GM21526 (cell line): ENCODE measurements around the gene COQ2.
"Not testable (repeated sequence)": the region's sequence is repeated elsewhere in the genome, so short reads cannot be mapped to it uniquely, and the experiment has no call there.

Experiments used
- ATAC-seq: cut with Tn5 transposase; IDR thresholded peaks from one replicate; pipeline ENCODE4 v1.9.1; 2021; ENCODE audit warnings: moderate library complexity; ENCODE audit not compliant: unreplicated experiment, low FRiP score

Gene COQ2

GRCh38 chr4:83251447-83251830, 33.2 kb downstream of the COQ2 start:
- ATAC-seq = no peak

GRCh38 chr4:83250687-83251446, 33.7 kb downstream of the COQ2 start:
- no peak for ATAC-seq

GRCh38 chr4:83248486-83248885, 36.1 kb downstream of the COQ2 start:
- ATAC-seq = no peak

DNA sequence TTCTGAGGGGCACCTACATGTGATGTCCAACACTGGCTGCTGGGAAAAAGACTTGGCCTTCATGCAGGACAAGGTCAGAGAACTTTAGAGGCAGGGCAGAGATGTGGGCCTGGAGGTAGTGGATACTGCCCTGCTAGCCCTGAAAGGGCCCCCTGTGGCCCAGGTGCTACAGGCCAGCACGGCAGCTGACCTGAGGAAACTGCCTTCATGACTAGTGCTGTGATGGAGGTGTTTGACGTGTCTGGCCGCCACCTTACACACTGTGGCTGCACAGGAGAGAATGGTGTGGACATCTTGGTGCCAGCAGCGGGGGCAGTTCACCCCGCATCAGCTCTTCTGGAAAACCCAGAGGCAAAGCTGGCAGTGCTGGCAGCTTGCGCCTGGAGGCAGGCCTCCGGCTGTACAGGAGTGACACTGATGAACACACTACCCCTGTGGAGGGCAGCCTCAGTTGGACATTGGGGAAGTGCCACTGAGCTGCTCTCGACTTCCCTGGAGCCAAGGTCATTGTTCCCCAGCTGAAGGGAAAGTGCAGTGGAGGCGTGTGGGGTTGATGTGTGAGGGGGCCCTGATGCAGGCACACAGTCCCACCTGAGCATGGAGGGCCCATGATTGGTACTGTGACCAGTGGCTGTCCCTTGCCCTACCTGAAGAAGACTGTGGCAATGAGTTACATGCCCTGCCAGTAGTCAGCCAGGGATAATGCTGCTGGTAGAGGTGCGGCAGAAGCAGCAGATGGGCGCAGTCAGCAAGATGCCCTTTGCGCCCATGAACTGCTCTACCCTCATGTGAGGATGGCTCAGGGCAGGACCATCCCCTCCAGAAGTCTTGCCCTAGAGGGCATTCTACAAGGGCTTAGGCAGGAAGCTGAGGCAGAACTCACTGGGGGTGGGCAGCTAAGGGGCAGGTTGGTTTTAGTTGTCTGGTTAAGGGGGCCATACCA, 36.9 kb downstream of the COQ2 start:
- ATAC-seq = no peak

- ATAC-seq = no peak
These were observed 43.5 kb downstream of the COQ2 start for GRCh38 chr4:83241132-83241531.

DNA sequence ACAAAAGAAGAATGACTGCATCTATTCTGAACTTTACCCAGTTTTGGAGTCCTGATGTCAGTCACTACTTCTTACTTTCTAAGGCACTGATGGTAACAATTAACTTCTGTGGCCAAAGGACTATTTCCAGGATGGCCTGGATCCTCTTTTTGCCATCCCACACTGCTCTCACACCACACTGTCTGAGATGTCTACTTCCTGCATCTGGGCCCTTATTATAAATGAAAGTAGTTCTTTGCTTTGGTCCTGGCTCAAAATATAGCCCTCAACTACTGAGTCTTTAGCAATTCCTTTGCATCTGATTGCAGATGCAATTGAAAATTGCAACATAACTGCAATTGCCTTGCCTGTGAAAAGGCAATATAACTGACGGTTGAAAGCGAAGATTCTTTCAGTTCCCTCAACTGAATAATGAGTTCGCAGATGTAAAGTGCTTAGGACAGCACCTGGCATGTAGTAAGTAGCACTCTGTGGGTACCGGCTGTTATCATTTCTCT, 44.2 kb downstream of the COQ2 start:
- peak; percentile 85 for ATAC-seq

DNA sequence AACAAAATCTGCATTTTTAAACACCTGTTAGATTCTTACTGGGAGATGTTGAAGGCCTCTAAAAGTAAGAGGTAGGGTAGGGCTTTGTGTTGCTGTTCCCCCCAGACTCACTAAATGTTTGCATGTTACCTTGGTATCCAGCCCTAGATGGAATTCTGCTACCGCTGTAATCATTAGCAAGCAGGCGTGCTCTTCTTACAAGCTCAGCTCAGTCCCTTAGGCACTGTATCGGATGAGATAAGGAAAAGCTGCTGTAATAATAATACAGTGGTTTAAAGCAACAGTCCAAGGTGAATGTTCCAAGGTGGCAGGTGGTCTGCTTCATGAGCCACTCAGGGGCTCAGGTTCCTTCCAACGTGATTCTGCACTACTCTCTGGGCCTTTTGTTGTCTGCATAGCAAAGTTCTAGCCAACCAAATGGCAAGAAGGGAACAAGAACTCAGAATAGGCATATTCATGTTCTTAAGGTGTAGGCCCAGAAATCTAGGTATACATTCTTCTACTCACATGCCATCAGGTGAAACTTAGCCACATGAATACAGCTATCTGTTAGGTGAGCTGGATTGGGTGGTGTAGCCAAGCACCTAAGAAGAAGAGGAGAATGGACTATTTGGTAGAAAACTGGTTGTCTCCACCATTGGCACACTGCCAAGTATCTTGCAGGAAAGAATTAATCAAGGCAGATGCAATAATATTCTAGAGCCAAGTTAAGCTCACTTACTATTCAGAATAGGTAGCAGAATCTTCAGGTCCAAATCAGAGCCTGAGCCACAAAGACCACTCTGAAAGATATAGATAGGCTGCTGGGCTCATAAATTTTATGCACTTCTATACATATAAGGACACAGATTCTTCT, 46.0 kb downstream of the COQ2 start:
- ATAC-seq = no peak

DNA sequence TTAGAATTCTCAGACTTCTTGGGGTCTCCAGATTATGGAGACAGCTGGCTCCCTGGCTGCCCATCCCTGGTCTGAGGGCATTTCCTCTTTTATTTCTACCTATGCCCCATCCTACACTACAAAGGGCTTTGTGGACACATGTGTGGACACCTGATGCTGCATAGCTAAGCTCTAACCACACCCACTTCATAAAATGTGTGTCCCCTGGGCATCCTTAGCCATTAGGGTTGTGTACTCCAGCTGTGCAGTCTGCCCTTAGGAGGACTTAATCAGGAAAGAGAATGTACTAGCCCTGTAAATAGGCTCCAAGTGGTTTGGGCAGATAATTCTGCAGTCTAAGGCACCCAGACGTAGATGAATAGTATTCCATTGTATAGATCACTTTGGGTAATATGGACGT, 47.0 kb downstream of the COQ2 start:
- no peak for ATAC-seq

DNA sequence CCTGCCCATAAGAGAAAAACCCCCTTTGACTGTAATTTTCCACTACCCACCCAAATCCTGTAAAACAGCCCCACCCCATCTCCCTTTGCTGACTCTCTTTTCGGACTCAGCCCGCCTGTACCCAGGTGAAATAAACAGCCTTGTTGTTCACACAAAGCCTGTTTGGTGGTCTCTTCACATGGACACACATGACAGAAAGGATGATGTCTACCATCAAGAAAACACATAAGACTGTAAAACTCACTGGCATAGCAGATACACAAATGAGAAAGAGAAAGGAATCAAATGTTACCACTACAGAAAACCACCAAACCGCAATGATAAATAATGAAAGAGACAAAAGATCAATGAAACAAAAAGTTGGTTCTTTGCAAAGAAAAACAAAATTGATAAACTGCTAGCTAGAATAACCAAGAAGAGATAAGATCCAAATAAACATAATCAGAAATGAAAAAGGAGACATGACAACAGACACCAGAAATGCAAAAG, 48.9 kb downstream of the COQ2 start:
- ATAC-seq = not testable (repeated sequence)

- ATAC-seq = no peak
These were observed 49.5 kb downstream of the COQ2 start for GRCh38 chr4:83234902-83235644.

DNA sequence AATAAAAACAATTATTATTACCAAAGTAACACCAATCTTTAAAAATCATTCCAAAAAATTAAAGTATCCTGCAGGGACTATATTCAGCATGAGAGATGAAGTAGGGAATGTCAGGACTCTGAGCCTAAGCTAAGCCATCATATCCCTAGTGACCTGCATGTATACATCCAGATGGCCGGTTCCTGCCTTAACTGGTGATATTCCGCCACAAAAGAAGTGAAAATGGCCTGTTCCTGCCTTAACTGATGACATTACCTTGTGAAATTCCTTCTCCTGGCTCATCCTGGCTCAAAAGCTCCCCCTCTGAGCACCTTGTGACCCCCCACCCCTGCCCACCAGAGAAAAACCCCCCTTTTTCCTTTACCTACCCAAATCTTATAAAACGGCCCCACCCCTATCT, 50.2 kb downstream of the COQ2 start:
- ATAC-seq = not testable (repeated sequence)

DNA sequence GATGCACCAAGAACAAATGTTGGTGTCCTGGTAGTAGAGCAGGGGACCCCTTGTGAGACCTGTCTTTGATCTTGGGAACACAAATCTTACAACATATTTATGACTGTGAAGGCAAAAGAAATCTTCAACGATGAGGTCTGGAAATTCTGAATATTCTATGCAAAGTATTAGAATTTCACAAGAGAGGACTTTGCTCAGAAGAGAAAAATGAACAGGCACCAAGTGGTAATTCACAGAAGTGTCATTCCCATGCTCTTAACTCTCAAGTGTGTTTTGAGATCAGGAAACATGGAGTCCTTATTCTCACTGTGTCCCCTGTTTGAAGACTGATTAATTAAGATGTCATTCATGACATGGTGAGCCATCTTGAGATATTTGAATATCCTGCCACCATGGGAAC, 52.5 kb downstream of the COQ2 start:
- ATAC-seq = no peak

GRCh38 chr4:83231620-83232076, 53.0 kb downstream of the COQ2 start:
- peak; percentile 74 for ATAC-seq

DNA sequence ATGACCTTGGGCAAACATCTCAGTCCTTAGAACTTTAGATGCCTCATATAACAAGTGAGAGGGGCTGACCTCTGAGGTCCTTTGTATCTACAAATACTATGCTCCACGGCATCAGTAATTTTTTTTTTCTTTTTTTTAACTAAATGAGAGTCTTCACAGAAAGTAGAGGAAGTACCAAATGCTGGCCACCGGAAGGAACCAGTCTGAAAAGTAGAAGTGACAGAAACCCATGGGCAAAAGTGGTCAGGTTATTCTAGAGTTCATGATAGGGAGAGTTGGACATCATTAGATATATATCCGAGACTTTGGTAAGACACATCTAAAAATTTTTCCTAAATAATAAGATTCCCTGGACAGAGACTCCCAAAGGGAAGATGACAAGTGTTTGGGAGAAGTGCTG, 53.7 kb downstream of the COQ2 start:
- ATAC-seq = no peak

DNA sequence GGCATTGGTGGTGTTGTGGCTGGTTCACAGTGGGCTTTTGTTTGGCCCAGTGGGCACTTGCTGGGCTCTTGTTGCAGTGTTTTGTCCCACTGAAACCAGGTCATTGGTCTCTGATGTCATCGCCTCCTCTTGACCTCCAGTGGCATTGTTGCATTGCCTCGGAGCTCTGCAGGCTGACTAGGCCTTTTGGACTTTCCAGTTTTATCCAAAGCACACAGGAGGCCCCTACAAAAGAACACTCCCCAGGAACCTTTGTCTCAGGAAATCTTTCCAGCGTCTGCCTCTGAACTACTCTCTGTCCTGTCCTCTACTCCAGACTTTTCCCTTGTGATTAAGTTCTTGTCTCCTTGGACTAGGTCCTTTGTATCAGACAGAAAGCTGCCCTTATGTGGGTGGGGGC, 54.8 kb downstream of the COQ2 start:
- no peak for ATAC-seq

DNA sequence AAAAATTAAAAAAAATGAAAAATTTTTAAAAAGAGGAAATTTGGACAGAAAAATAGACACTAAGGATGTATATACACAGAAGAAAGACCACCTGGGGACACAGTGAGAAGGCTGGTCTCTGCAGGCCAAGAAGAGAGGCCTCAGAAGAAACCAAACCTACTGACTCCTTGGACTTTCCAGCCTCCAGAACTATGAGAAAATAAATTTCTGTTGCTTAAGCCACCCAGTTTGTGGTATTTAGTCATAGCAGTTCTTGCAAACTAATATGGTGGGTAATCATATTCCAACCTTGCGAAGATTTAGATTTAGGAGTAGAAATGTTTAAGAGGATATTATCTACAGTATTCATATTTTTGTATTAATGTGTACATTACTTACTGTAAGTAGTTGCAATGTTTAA, 56.4 kb downstream of the COQ2 start:
- no peak for ATAC-seq

GRCh38 chr4:83224502-83225197, 59.9 kb downstream of the COQ2 start:
- no peak for ATAC-seq

- ATAC-seq = no peak
These were observed 60.8 kb downstream of the COQ2 start for GRCh38 chr4:83223781-83224180.

- ATAC-seq = peak; percentile 44
These were observed 62.6 kb downstream of the COQ2 start for GRCh38 chr4:83221897-83222441.
